HG02852 (cell line): Measurements from ENCODE around the gene TNNT3.
"Not testable (repeated sequence)": the region's sequence is repeated elsewhere in the genome, so short reads cannot be mapped to it uniquely, and the experiment has no call there.

Experiments used
- ATAC-seq: cut with Tn5 transposase; IDR thresholded peaks from one replicate; pipeline ENCODE4 v1.9.1; 2021; ENCODE audit warnings: mild to moderate bottlenecking, moderate library complexity; ENCODE audit not compliant: unreplicated experiment

Gene TNNT3

DNA sequence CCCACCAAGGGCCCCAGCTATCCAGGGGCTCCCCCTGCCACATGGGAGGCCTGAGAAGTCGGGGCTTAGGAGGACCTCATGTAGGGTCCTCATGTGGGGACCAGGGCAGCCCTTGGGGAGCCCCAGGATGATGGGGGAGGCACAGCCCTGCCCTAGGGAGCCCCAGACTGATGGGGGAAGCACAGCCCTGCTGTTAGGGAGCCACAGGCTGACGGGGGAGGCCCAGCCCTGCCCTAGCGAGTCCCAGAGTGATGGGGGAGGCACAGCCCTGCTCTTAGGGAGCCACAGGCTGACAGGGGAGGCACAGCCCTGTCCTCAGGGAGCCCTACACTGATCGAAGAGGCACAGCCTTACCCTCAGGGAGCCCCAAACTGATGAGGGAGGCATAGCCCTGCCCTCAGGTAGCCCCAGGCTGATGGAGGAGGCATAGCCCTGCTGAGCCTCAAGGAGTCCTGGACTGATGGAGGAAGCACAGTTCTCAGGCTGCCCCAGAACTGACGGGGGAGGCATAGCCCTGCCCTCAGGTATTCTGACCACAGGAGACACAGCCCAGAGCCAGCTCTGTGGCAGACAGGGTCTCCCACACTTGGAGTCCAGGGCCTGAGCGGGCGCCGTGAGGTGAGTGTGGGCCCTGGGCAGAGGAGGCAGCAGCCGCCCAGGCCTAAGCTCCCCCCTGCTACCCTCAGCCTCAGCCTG lies 38.6 kb upstream of the TNNT3 start:
- no peak for ATAC-seq

- no peak for ATAC-seq
Measured at GRCh38 chr11:1881442-1882264, 37.9 kb upstream of the TNNT3 start.

GRCh38 chr11:1882265-1883238 lies 37.0 kb upstream of the TNNT3 start:
- ATAC-seq: peak; percentile 64

GRCh38 chr11:1883346-1884302 lies 35.9 kb upstream of the TNNT3 start:
- no peak for ATAC-seq

GRCh38 chr11:1884303-1884700 lies 35.2 kb upstream of the TNNT3 start:
- ATAC-seq: no peak

- ATAC-seq: not testable (repeated sequence)
Measured at GRCh38 chr11:1886551-1886950, 33.0 kb upstream of the TNNT3 start.

GRCh38 chr11:1887451-1888346 lies 31.8 kb upstream of the TNNT3 start:
- ATAC-seq: no peak

GRCh38 chr11:1888347-1888753 lies 31.2 kb upstream of the TNNT3 start:
- no peak for ATAC-seq

DNA sequence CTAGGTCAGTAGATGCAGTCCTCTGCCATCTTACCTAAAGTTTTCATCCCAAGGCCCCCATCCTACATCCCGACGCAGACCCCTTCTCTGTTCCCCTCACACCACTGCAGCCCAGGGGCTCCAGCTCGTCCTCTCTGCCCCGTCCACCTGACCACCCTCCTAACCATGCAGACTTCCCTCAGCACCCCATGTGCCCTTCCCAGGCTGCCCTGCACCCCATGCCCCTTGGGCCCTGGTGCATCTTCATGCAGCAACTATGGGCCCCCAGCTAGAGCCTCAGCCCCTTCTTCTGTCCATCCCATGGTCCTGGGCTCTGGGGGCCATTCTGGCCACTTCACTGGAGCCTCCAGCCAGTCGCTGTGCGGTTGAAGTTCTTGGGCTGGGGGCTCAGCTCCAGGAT lies 30.7 kb upstream of the TNNT3 start:
- ATAC-seq: no peak

DNA sequence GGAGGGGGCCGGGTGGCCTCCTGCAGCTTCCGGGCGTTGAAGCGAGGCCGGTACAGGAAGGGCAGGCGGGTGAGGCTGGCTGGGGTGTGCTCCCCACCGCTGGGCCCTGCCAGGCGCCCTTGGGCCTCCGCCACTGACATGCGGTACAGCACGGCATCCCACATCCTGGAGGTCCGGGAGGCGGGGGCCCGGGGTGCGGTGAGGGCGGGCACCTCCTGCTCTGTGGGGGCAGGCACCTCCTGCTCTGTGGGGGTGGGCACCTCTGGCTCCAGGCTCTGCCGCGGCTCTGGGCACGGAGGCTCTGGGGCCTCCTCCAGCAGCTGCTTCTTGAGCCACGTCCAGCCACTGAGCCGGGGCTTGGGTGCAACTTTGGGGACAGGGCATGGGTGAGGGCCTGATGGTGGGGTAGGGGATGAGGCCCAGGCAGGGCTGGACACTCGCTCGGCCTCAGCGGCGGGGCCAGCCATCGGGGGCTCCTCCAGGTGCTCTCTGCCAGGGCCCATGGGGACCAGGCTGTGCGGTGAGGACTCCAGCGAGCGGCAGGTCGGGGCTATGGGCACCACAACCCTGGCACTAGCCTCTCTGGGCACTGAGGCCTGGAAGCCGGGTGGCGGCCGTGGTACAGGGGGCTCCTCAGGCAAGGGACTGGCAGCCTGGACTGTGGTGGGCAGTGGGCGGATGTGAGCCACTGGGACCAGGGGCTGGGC lies 30.1 kb upstream of the TNNT3 start:
- ATAC-seq: no peak

GRCh38 chr11:1889941-1890855 lies 29.3 kb upstream of the TNNT3 start:
- ATAC-seq: no peak

DNA sequence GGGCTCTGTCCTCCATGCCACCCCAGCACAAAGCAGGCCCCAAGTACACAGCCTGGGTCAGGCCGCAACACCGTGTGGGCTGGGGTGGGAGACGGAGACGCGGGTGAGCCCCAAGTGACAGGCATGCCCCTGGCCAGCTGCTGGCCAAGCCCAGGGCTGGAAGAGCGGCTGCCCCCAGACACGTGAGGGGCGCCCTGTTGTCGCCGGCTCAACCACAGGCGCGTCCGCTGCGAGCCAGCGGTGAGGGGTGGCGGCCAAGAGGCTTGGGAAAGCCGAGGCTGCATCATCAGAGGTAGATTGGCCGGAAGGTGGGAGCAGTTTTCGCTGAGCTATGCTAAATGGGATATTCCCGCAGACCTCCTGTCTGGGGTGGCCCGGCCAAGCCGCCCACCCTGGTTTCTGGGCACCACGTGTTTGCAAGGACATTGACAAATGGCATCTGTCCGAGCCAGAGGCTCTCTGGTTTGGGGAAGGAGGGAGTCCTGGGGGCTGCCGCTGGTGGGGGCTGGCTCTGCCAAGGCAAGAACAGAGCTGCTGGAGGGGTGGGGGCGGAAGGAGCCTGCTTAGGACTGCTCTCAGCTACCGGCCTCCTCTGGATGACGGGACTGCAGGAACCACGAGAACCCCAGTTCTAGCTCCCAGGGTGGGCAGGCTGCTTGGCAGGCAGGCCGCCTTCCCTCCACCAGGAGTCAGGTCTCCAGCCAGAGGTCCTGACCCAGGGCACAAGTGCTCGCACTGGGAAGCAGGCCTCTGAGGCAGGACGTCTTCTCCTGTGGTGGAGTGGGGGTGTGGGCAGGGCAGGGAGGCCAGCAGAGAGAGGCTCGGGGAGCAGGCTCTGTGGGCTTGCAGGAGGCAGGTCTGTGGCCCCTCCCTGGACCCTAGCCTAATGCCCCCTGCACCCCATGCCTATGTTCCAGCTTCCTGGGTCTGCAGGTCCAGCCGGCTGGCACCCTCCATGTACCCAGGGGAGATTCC lies 28.4 kb upstream of the TNNT3 start:
- ATAC-seq: no peak

DNA sequence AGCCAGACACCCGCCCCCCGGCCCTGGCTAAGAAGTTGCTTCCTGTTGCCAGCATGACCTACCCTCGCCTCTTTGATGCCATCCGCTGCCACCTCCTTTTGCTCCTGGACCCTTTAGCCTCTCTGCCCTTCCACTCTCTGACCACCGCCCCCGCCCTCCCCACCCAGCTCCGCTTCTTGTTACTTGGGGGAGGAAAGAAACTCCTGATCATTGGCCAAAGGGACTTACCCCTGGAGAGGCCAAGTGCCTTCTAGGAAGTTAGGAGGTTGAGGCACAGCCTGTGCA lies 27.7 kb upstream of the TNNT3 start, which contains the start of gene PRR33:
Gene PRR33, minus strand, starts transcription at position 65 of the 285 bp plus-strand sequence. CDS start 1,311 bp downstream, outside the sequence.
- no peak for ATAC-seq

GRCh38 chr11:1892116-1892515 lies 27.4 kb upstream of the TNNT3 start:
- ATAC-seq: no peak

DNA sequence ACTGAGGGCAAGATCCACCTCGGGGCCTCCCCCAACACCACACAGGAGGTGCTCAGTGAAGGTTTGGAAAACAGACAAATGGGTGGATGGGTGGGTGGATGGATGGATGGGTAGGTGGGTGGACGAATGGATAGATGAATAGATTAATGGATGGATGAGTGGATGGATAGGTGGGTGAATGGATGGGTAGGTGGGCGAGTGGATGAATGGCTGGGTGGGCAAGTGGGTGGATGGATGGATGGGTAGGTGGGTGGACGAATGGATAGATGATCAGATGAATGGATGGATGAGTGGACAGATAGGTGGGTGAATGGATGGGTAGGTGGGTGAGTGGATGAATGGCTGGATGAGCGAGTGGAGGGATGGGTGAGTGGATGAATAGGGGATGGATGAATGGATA lies 26.9 kb upstream of the TNNT3 start:
- ATAC-seq: no peak
